Myocyte (in vitro differentiated cells): ENCODE data around the gene ONECUT1. TPM values are rescaled to one million over a fixed set of nuclear protein-coding genes. Genes with fewer than 3 reads are reported as not detected.

Experiments used
- DNase-seq: peaks from one replicate; pipeline ENCODE4 v3.0.0-alpha.2; 2012; ENCODE audit warnings: low read depth
- total RNA-seq: library from RNA; depleted of rRNA; stranded (reverse); fragments of >200 nt; gene quantifications from 2 replicates; pipeline ENCODE4 v1.2.3, GENCODE V29; 2014

Gene ONECUT1
- total RNA-seq, 1 donor from 2014 or later, result not detected

DNA sequence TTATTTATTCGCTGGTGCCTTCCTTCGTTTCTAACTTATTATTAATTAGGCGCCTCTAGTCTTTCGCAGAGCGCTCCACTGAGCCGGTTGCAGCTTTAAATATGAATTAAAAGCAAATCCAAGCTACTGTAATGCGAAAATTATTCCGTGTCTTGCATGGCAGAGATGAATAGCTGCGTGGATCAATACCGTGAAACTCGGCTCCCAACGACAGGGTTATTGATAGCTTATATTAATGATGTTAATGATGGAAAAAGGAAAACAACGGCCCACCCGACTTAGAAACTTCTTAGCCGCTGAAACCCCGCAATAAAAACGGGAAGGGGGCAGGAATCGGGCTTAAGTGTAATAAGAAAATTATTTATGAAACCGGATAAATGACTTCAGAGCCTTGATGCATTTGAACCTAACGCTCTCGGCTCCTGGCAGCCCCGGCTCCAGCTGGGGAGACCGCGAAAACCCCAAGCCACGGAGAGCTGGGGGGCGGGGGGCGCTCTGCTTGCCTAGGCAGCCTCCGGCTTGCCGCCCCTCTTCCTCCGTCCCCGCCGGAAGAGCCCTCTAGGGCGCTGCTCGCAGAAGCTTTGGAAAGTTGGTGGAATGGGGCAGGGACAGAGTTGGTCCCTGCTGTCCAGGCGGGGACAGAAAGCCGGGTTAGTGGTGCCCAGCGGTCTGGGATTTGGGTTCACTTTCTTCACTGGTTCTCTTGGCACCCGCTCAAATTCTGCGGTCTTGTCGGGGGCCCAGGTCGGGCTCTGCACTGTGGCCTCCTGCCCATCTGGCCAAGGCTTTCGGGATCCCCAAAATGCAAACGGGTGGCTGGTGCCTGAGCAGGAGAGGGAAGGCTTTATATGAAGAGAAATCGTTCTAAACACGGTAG is 7.7 kb upstream of the ONECUT1 start:
- DNase-seq, result no peak

DNA sequence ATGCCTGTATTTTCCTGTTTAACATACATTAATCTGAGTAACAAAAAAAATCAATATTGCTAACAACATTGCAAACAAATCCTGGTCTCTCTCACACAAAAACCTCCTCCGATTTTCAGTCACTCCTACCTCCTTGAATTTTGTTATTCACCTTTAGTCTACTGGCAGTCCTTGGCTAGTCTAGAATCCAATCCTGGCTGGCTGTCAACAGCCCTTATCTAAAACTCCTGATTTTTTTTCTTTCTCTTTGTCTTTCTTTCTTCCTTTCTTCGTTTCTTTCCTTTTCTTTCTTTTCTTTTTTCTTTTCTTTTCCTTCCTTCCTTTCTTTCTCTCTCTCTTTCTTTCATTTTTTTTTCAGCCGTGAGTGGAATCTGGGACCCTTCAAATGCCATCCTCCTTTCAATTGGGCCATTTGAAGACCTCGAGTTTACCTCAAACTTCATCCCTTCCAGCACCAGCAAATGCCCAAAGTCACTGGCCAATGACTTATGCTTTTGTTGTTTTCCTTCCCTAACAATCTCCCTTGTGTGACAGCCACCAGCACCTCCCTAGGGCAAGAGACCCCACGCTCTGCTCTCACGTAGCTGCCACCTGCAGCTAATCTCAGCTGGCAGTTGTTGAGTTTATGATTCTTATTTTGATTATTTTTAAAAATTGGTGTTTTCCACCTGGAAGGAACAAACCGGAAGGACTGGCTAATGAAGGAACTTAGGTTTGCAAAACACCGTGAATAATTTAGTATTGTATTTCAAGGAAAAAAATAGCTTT is 6.8 kb upstream of the ONECUT1 start:
- DNase-seq, result no peak

DNA sequence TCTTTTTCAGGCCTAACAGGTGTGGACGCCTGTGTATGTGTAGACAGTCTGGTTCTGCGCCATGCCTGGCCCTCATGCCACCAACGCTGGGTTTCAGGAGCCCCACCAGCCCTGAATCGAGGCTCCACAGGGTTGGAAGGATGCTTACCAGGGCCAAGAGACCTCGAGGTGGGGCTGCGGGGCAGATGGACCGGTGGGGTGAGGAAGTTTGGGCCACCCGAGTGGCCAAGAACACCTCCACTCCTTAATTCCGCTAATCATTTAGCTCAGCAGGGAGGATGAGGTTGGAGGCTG is 6.0 kb upstream of the ONECUT1 start:
- DNase-seq, result no peak

GRCh38 chr15:52795464-52796227 is 5.5 kb upstream of the ONECUT1 start:
- no peak for DNase-seq

DNA sequence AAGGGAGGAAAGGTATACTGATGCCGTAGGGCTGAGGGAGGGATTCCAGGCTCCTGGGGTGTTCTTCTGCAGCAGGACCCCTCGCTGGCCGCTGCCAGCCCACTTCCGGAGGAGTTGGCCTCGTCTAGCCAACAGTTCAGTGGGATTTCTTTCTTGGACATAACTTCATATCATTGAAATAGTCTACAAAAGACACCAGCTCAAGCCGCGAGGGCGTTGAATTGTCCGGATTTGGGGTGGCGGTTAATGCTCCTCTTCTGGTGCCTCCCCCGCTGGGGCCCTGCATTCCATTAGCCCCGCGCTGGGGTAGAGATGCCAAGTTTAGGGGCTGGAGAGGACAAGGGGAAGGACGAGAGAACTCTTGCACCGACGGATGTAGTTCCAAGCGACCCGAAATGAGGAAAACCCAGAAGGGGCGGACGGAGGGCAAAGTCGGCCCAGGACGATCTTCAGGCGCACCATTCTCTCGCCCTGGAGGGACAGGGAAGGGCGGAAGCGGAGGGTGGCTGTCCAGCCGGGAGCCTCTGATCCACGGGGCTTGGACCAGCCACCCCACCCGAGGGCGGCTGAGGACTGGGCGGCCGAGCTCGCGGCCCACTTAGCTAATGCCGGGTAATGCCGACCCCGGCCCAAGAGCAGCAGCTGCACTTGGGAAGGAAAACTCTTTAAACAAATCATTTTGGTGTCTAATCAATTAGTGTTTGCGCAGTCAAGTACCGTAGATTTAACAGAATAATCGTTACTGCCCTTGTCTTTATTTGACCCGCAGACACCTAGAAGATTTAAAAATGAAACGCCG is 4.7 kb upstream of the ONECUT1 start:
- no peak for DNase-seq

DNA sequence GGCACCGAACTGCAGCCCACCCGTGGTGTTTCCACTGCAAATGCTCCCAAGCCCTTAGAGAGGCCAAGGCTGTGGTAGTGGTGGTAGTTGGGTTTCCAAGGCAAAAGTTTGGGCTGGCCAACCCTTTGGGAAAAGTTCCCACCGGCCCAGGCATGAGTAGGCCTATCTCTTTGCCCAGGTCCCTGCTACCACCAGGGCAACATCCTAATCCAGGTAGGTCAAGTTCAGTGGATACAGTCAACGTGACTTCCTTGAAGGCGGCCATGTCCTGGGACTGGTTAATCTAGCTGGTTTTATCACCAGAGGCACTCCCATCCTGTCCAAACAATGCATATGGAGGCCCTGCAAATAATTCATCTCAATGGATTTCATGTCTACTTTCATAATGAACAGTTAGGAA is 1.6 kb upstream of the ONECUT1 start:
- DNase-seq, result no peak

GRCh38 chr15:52790941-52791751 is 1.0 kb upstream of the ONECUT1 start:
- DNase-seq, result no peak

- no peak for DNase-seq
These were observed 451 bp downstream of the ONECUT1 start for GRCh38 chr15:52789601-52790168.

- DNase-seq, result no peak
These were observed 1.0 kb downstream of the ONECUT1 start for GRCh38 chr15:52789008-52789600.

DNA sequence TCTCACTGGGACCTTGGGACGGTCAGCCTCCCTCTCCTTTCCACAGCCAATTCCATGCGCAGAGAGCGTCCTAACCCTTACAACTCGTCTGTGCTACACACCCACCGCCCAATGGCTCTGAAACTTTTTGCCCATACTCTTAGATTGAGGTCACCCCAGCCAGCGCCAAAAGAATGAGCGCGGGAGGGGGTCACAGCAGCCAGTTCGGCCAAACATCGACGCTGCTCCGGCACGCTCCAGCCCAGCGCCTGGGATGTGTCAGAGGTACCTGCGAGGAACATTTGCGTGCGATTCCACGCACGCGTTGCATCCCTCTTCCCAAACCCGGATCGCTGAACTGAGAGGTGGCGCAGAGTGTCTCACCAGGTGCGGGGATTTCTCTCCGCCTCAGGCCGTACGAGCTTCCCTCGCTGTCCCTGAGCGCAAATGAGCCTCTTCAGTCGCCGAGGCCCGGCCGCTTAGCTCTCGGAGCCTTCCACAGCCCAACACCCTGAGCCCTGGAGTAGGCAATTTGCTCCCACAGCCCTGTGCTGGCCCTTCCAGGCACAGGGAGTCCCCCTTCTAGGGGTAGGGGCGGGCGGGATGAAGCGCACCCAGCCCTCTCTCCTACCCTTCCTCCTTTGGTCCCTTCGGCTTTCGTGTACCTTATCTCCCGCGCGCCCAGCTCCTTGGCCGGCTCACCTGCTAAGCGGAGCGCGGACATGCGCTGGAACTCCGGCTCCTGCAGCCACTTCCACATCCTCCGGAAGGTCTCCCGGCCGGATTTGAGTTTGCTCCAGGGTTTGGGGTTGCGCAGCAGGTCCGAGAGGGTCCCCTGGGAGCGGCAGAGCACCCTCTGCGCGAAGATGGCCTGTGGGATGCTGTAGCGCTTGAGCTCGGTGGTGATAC is 1.8 kb downstream of the ONECUT1 start:
- DNase-seq, result no peak

GRCh38 chr15:52787549-52788098 is 2.5 kb downstream of the ONECUT1 start:
- no peak for DNase-seq

DNA sequence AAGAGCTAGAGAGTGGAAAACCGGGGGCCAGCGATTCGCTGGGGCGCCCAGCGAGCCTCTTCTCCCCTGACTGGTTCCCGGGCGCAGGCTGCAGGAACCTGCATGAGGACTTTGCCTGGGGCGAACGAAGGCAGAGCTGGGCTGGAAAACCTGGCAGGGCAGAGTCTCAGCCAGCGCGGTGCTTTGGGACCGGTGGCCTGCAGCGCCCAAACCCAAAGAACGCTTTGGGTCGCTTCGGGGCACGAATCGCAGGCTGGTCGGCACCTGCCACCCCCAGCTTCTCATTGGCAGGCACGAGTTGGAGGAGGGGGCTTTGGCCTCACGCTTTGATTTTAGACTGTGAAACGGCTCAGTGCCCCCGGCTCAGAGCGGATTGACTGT is 3.0 kb downstream of the ONECUT1 start:
- no peak for DNase-seq

GRCh38 chr15:52786436-52787122 is 3.6 kb downstream of the ONECUT1 start:
- DNase-seq, result no peak

- no peak for DNase-seq
These were observed 4.3 kb downstream of the ONECUT1 start for GRCh38 chr15:52785672-52786406.

DNA sequence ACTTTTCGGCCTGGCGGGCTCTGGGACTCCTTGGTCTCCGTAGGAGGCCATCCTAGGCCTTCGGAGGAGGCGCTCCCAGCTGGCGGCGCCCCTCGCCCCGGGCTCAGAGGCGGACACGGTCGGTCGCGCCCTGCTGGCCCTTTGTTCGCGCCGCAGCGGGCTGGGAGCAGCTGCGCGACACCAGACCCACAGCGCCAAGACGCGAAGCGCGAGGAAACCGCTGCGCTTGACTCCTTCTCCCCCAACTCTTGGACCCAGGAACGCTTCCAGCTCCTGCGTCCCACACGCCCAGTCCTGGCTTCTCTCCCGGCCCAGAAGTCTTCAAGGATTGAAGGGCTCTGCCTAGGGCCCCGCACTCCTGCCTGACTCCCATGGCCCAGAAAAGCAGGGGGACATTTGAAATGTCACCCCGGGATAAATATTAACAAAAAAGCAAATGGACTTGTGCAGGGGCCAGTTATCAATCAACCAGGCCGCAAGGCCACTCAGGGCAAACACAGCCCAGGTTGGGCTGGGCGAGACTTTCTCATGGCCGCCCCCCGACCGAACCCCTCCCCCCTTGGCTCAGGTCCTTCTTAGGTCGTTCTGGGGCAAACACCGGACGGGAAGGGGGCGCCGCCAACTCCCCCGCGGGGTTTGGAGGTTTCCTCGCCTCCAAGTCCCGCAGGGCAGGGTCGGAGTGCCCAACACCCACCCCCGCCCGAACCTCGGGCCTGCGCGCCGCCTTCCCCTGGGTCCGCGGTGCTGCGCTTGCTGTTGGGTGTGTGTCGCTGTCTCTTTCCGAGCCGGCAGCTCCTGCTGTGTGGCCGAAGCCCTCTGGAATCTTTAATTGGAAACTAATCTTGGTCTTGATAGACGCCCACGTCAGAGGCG is 5.1 kb downstream of the ONECUT1 start:
- no peak for DNase-seq
